Erythroblast (primary cell): Measurements from ENCODE around the gene RPL13A.

Experiments used
- GATA1 ChIP-seq: IDR thresholded peaks from 2 replicates; pipeline ENCODE4 v1.6.1; 2011; ENCODE audit warnings: low read depth, mild to moderate bottlenecking, control low read depth, low read length, moderate library complexity
- POLR2A ChIP-seq: IDR thresholded peaks from 2 replicates; pipeline ENCODE4 v1.6.1; 2011; ENCODE audit warnings: mild to moderate bottlenecking, low read length

DNA sequence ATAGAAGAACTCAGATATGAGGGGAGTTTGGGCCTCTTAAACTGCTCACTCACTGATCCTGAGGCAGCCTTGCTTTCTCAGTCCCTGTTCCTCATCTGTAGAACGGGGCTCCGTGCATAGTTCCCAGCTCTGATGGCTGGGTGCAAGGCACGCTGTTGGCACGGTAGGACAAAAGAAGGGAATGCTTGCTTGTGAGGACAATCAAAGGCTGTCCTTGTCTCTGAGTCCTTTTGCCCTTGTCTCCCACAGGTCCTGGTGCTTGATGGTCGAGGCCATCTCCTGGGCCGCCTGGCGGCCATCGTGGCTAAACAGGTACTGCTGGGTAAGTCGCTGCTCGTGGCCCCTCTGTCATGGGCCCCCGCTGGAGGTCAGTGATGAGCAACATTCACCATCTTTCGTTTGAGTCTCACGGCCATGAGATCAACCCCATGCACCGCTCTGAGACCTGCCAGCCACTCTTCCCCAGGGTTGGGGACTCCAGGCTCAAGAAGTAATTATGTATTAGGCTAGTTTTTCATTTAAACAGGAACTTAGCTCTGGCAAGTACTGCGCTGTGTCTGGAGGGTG lies 2.3 kb downstream of the RPL13A start:
- TF ChIP-seq POLR2A: peak; percentile 13
- TF ChIP-seq GATA1: no peak
